Esophagus muscularis mucosa (tissue), 4 donors: ENCODE results near the gene PNKP. TPM values are rescaled to one million over a fixed set of nuclear protein-coding genes. Genes with fewer than 3 reads are reported as not detected.

Source experiments
- DNase-seq: peaks from one replicate; pipeline ENCODE4 v3.0.0-alpha.2; 2017; ENCODE audit errors: extremely low spot score
- H3K27ac ChIP-seq, 4 donors: fragments of 200-600 bp; sonication (generic); replicated peaks in 1 of 4; 1 replicate in 3 of 4; 2 replicates in 1 of 4; pipeline ENCODE4 v1.5.1; 2016 to 2019; ENCODE audit warnings: mild to moderate bottlenecking in 1 of 4
- H3K27me3 ChIP-seq, 4 donors: fragments of 200-600 bp; sonication (generic); one replicate each; pipeline versions ENCODE4 v1.5.1 to v1.6.0; 2016 to 2019
- H3K36me3 ChIP-seq, 4 donors: fragments of 200-600 bp; sonication (generic); one replicate each; pipeline ENCODE4 v1.5.1; 2016 to 2019
- H3K4me1 ChIP-seq, 4 donors: fragments of 200-600 bp; sonication (generic); one replicate each; pipeline ENCODE4 v1.5.1; 2016 to 2019
- H3K4me3 ChIP-seq, 4 donors: fragments of 200-600 bp; sonication (generic); 1 replicate in 2 of 4; 2 replicates in 2 of 4; pipeline ENCODE4 v1.5.1; 2016 to 2019; ENCODE audit warnings: mild to moderate bottlenecking in 4 of 4, moderate library complexity in 1 of 4
- H3K9me3 ChIP-seq, 4 donors: fragments of 200-600 bp; sonication (generic); 1 replicate in 3 of 4; 2 replicates in 1 of 4; pipeline ENCODE4 v1.5.1; 2016 to 2019
- EP300 ChIP-seq: sonication (generic); formaldehyde crosslinking; IDR thresholded peaks from one replicate; pipeline ENCODE4 v1.6.1; 2017; ENCODE audit warnings: antibody characterized with exemption
- POLR2A ChIP-seq: fragments of 450-650 bp; IDR thresholded peaks from one replicate; pipeline ENCODE4 v1.6.1; 2017; ENCODE audit warnings: antibody characterized with exemption, moderate library complexity, mild to moderate bottlenecking, low read depth
- POLR2AphosphoS5 ChIP-seq, 2 donors: sonication (generic); formaldehyde crosslinking; IDR thresholded peaks; one replicate each; pipeline ENCODE4 v1.6.1; 2017; ENCODE audit warnings: antibody characterized with exemption in 2 of 2
- WGBS: methylation state at CpG from one replicate; pipeline ENCODE4 v1.1.5; 2018; 5-methylcytosine and 5-hydroxymethylcytosine counted together
- intact Hi-C: fragments of 100-400 bp; cut with DNase I; formaldehyde crosslinking; loops from one replicate; pipeline ENCODE4 v1.15.1; 2023
- total RNA-seq, 4 donors: library from RNA; depleted of rRNA; stranded (reverse); fragments of >200 nt; gene quantifications; one replicate each; pipeline versions ENCODE4 v1.1.0 to v1.2.1, GENCODE V29; 2016
- TF ChIP-seq, protein P1 (sequence below), 3 experiments: fragments of 200-600 bp in 2 of 3; fragments of 450-650 bp in 1 of 3; sonication (generic) in 2 of 3; IDR thresholded peaks; one replicate each; pipeline ENCODE4 v1.5.1; 2017 to 2019; ENCODE audit warnings: antibody characterized with exemption in 3 of 3, mild to moderate bottlenecking in 2 of 3, moderate library complexity in 1 of 3

Gene PNKP
- total RNA-seq, 4 donors from 2014 or later, result 21.4 to 43.7 (median 27.8) TPM

DNA sequence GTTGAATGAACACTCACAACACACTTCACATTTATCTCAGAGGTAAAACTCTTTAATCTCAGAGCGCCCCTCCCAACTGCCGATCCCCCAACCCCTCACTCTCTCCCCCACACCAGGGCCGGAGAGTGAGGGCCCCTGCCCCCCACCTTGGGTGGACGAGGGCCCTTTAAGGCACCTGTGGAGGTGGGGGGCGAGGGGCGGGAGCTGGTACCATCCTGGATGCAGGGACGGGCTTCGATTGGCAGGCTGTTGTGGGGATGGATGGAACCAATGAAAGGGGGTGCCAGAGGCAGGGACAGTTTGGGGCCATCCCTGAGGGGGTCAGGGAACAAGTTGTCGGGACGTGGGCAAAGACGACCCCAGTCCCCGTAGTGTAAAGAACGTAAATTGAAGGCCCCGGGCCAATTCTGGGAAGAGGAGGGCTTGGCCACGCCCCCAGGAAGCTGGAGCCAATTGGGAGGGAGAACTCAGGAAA, 1.7 kb upstream of the PNKP start:
- Histone ChIP-seq H3K36me3 (peaks cover 2 to 39% (median 29%) of the 10 kb centered on the region in 4 donors), H3K27ac (peak overlapping the region; percentile 89 to 96 (median 94)), H3K9me3 (no peaks in the 10 kb centered on the region), H3K27me3 (no peaks in the 10 kb centered on the region), H3K4me3 (peak overlapping the region; percentile 53 to 61 (median 60)), H3K4me1 (peaks cover 41 to 79% (median 58%) of the 10 kb centered on the region in 4 donors)
- intact Hi-C loops, result no loop called here
- no peak for DNase-seq
- TF ChIP-seq POLR2AphosphoS5 (IDR thresholded peaks at IDR 0.05), result no peak
- TF ChIP-seq EP300, result no peak
- TF ChIP-seq, protein P1, sequence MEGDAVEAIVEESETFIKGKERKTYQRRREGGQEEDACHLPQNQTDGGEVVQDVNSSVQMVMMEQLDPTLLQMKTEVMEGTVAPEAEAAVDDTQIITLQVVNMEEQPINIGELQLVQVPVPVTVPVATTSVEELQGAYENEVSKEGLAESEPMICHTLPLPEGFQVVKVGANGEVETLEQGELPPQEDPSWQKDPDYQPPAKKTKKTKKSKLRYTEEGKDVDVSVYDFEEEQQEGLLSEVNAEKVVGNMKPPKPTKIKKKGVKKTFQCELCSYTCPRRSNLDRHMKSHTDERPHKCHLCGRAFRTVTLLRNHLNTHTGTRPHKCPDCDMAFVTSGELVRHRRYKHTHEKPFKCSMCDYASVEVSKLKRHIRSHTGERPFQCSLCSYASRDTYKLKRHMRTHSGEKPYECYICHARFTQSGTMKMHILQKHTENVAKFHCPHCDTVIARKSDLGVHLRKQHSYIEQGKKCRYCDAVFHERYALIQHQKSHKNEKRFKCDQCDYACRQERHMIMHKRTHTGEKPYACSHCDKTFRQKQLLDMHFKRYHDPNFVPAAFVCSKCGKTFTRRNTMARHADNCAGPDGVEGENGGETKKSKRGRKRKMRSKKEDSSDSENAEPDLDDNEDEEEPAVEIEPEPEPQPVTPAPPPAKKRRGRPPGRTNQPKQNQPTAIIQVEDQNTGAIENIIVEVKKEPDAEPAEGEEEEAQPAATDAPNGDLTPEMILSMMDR (IDR thresholded peaks at IDR 0.05), result no peak
- TF ChIP-seq POLR2A, result no peak
- WGBS, result 3% methylated on average over 12 of the region's 15 CpGs

DNA sequence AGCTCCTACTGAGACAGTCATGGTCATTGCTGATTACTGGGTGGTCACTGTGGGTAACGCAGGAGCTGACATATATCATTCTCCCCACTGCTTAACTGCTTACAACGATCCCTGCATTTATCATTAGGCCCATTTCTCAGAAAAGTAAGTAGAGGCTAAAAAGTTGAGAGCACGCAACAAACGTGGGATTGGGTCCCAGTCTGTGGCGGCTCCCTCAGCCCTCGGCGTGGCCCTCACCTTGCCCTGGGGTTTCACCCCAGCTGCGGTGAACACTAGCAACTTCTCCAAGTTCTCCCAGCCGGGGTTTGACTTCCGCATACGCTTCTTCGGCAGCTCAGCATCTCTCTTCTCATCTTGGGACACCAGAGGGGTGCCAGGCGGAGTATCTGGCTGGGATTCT, 2.5 kb downstream of the PNKP start:
- TF ChIP-seq POLR2A (no peak), POLR2AphosphoS5 (IDR thresholded peaks at IDR 0.05) (no peak), EP300 (no peak)
- TF ChIP-seq, protein P1 (IDR thresholded peaks at IDR 0.05), result no peak
- no peaks in the 10 kb centered on the region for H3K9me3 ChIP-seq
- H3K27me3 ChIP-seq, result no peaks in the 10 kb centered on the region
- peak overlapping the region in 1 of 4 donors; percentile 12 for H3K4me3 ChIP-seq
- H3K27ac ChIP-seq, result peak overlapping the region; percentile 15 to 95 (median 76)
- intact Hi-C loops, result no loop called here
- WGBS, result 88% methylated on average over 12 of the region's 13 CpGs
- H3K36me3 ChIP-seq, result peaks cover 17 to 52% (median 49%) of the 10 kb centered on the region in 4 donors
- H3K4me1 ChIP-seq, result peaks cover 37 to 69% (median 59%) of the 10 kb centered on the region in 4 donors
- no peak for DNase-seq

DNA sequence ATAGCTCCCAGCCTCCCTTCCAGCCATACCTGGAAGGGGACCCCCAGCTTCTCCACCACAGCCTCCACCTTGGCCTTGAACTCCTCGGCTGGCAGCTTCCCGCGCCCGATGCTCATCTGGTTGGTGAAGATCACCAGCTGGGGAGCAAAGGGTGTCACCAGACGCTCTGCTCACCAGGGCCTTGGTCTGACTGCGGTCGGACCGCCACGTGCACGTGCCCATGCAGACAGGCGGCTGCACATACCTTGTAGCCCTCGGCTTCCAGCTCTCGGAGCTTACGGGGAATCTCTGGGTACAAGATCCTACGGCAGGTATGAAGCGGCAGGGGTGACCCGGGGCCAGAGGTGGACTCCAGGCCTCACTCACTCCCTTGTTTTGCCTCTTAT, 3.4 kb downstream of the PNKP start:
- Histone ChIP-seq H3K4me1 (peaks cover 34 to 64% (median 55%) of the 10 kb centered on the region in 4 donors), H3K27me3 (no peaks in the 10 kb centered on the region), H3K9me3 (no peaks in the 10 kb centered on the region), H3K4me3 (no peak overlapping the region), H3K27ac (no peak overlapping the region), H3K36me3 (peaks cover 23 to 62% (median 59%) of the 10 kb centered on the region in 4 donors)
- DNase-seq, result no peak
- TF ChIP-seq, protein P1 (IDR thresholded peaks at IDR 0.05), result no peak
- TF ChIP-seq POLR2AphosphoS5 (IDR thresholded peaks at IDR 0.05) (no peak), POLR2A (no peak), EP300 (no peak)
- WGBS, result 85% methylated on average over 5 of the region's 17 CpGs
- intact Hi-C loops, result no loop called here

DNA sequence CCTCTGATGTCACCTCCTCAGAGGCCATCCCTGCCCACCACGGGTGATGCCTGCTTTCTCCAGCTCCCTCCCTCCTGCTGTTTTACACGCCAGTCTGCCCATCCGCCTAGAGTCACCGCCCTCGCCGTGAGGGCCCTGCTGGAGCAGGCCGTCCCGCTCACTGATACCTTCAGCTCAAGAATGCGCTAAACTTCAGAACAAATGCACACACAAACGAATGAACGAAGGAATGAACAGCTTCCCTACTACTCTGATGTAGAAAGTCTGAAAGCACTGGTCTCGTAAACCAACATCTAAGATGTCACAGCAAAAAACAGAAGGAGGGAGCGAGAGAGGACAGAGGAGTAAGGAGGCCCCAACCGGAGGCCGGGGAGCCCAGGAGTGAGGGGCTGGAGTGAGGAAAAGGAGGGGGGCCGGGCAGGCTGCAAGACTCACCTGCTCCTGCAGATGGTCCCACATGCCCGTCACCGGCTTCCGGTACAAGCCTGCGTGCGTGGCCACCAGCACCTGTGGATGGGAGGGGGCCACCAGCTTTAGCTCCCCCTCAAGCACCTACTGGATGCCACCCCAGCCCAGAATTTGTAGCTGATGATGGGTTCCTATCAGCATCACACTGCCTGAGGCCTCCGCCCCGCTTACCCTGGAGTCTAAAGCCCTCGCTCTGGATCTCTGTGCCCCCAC, 4.0 kb downstream of the PNKP start:
- TF ChIP-seq EP300 (no peak), POLR2AphosphoS5 (IDR thresholded peaks at IDR 0.05) (no peak), POLR2A (no peak)
- TF ChIP-seq, protein P1 (IDR thresholded peaks at IDR 0.05), result no peak
- Histone ChIP-seq H3K4me1 (peaks cover 29 to 59% (median 50%) of the 10 kb centered on the region in 4 donors), H3K36me3 (peaks cover 28 to 67% (median 64%) of the 10 kb centered on the region in 4 donors), H3K9me3 (no peaks in the 10 kb centered on the region), H3K4me3 (no peak overlapping the region), H3K27ac (no peak overlapping the region), H3K27me3 (no peaks in the 10 kb centered on the region)
- 89% methylated on average over 24 of the region's 24 CpGs for WGBS
- DNase-seq, result no peak
- intact Hi-C loops, result no loop called here
